ENCODE measurements around the gene MATN1. TPM values are rescaled to one million over a fixed set of nuclear protein-coding genes. Genes with fewer than 3 reads are reported as not detected.

Gene MATN1
- total and polyA plus RNA-seq, 4 experiments from 2014 or later = 0.12 to 1.2 (median 0.53) TPM; not detected in 1

DNA sequence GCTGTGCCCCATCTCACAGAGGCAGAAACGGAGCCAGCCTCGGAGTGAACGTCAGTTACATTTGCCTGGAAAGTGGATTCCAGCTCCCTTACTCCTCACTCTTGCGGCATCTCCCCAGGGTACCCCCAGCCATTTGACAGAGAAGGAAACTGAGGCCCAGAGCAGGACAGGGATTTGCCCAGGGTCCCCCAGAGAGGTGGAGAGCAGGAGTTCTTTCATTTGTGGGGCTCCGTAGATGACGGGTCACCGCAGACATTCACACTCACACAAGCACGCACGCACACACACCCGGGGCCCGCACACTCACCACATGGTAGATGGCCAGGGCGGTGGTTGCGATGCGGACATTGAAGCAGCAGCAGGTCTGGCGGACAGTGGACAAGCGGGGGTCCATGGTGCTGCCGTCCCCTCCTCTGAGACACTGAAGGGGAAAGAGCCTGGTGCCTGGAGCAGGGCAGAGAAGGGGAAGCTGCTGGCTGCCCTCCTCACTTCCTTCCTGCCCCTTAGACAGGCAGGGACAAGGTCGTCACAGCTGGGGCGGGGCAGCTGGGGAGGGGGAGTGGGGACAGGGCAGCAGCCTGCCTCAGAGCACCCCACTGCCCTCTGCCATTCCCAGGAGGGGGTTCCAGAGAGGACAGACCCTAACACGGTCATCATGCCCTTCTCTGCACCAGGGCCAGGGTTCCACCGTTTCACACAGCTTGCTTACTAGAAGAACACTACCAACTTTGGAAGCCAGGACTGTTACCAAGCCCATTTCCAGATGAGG lies 34.2 kb upstream of the MATN1 start, which contains the start of gene LAPTM5:
LAPTM5 (minus strand) TSS at position 423 of the 769 bp plus-strand sequence; CDS start at position 394, 29 bp downstream.
- intact Hi-C loops (cut with micrococcal nuclease) = loop anchor here (5.0 to 10.0 kb wide), 2 partner anchors 307 to 1185 kb away; partner anchors contain the start of gene PUM1
- Histone ChIP-seq H3K27me3 (ENCODE audit: insufficient read depth, low read length) (no peaks in the 10 kb centered on the region), H3K9me3 (ENCODE audit: control insufficient read depth in 1 of 2, low read length in 2 of 2) (no peaks in the 10 kb centered on the region), H3K4me3 (ENCODE audit: low read length in 2 of 2) (peak within 1 kb of the TSS; percentile 96), H3K27ac (ENCODE audit: low read depth, low read length) (peak within 1 kb of the TSS; percentile 92), H3K36me3 (ENCODE audit: insufficient read depth, low read length) (no peaks in the 10 kb centered on the region), H3K4me1 (ENCODE audit: insufficient read depth, low read length) (peaks cover 84% of the 10 kb centered on the region)
- Mint-ChIP-seq H3K27ac (peak within 1 kb of the TSS; percentile 95 to 100 (median 98)), H3K4me1 (peaks cover 53 to 99% (median 66%) of the 10 kb centered on the region in 4 donors), H3K36me3 (peaks cover 19 to 37% of the 10 kb centered on the region in 2 donors), H3K27me3 (no peaks in the 10 kb centered on the region), H3K4me3 (peak within 1 kb of the TSS; percentile 97 to 100 (median 100)), H3K9me3 (peaks cover 0 to 2% (median 0%) of the 10 kb centered on the region in 8 donors)
- DNase-seq = peak; percentile 52 to 80 (median 61)
- POLR2A ChIA-PET (ENCODE audit: partially characterized antibody) = interaction anchor here (1.8 to 22.1 kb wide), 5 partner anchors 9 to 25 kb away, joined by 6 to 1160 read pairs (median 17); partner anchors contain the start of gene MATN1
- CTCF ChIA-PET (ENCODE audit: partially characterized antibody) = interaction anchor here (1.0 to 18.5 kb wide), 7 partner anchors 8 to 37 kb away, joined by 3 to 270 read pairs (median 11); no protein-coding TSS in a partner anchor

DNA sequence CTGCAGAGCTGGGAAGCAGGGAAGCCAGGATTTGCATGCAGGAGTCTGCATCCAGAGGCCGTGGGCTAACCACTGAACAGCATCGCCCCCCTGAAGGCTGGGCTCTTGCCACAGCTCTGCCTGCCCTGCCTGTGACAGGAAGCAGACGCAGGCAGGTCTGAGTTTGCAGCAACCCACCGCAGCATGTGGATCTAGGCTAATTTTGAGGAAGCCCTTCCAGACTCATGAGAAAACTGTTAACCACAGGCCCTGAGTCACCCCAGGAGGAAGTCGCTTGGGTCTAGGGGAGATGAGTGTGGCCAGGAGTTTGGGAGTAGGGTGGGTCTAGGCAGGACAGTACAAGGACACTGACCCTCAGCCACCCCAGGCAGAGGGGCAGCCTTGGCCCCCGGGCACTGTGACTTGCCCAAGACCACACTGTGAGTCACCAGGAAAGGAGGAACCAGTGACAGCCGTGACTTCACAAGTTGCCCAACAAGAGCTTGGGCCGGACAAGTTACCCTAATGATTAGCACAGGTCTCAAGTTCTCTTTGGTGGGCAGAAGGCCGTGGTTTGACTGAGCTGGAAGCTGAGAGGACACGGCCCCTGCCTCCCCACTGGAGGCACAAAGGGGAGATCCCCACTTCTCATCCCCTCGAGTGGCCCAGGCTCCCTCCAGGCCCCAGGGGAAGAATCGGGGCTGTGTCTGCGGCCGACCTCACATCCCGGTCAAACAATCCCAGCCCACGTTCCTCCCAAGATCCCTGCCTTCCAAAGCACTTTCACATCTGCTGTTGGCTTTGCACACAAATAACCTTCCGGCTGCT lies 33.4 kb upstream of the MATN1 start:
- Mint-ChIP-seq H3K27ac (peak overlapping the region; percentile 95 to 100 (median 98)), H3K4me1 (peaks cover 57 to 100% (median 68%) of the 10 kb centered on the region in 4 donors), H3K36me3 (peaks cover 23 to 44% of the 10 kb centered on the region in 2 donors), H3K9me3 (peaks cover 0 to 4% (median 0%) of the 10 kb centered on the region in 8 donors), H3K4me3 (peak overlapping the region; percentile 97 to 100 (median 100)), H3K27me3 (no peaks in the 10 kb centered on the region)
- Histone ChIP-seq H3K36me3 (ENCODE audit: insufficient read depth, low read length) (peaks cover 3% of the 10 kb centered on the region), H3K4me1 (ENCODE audit: insufficient read depth, low read length) (peaks cover 84% of the 10 kb centered on the region), H3K27me3 (ENCODE audit: insufficient read depth, low read length) (no peaks in the 10 kb centered on the region), H3K9me3 (ENCODE audit: control insufficient read depth in 1 of 2, low read length in 2 of 2) (no peaks in the 10 kb centered on the region), H3K4me3 (ENCODE audit: low read length in 2 of 2) (peak overlapping the region; percentile 96), H3K27ac (ENCODE audit: low read depth, low read length) (peak overlapping the region; percentile 92)
- peak; percentile 69 to 94 (median 75) for DNase-seq
- intact Hi-C loops (cut with micrococcal nuclease) = loop anchor here (1.0 to 10.0 kb wide), 4 partner anchors 13 to 1186 kb away; partner anchors contain the start of gene PUM1
- CTCF ChIA-PET (ENCODE audit: partially characterized antibody) = interaction anchor here (1.9 to 18.5 kb wide), 4 partner anchors 8 to 37 kb away, joined by 7 to 270 read pairs (median 103); no protein-coding TSS in a partner anchor
- POLR2A ChIA-PET (ENCODE audit: partially characterized antibody) = interaction anchor here (2.2 to 22.1 kb wide), 5 partner anchors 10 to 26 kb away, joined by 7 to 1160 read pairs (median 17); partner anchors contain the start of gene MATN1

DNA sequence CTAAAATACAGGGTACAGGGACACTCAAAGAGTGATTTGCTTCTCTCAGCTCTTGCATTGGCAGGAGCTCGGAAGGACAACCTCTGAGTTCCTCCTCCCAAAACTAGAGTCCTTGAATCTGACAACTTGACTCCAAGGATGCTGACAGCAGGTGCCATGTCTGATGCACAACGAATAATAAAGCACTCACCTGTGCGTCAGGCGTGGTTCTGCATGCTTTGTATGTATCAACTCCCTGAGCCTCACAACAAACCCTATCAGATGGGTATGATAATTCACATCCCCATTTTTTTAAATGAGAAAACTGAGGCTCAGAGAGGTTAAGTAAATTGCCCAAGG lies 32.8 kb upstream of the MATN1 start:
- Mint-ChIP-seq H3K9me3 (peaks cover 0 to 4% (median 0%) of the 10 kb centered on the region in 8 donors), H3K4me1 (peaks cover 53 to 100% (median 68%) of the 10 kb centered on the region in 4 donors), H3K27ac (peak overlapping the region; percentile 95 to 100 (median 98)), H3K4me3 (peak overlapping the region; percentile 97 to 100 (median 100)), H3K36me3 (peaks cover 23 to 45% of the 10 kb centered on the region in 2 donors), H3K27me3 (no peaks in the 10 kb centered on the region)
- no peak for DNase-seq
- H3K4me1 ChIP-seq (ENCODE audit: insufficient read depth, low read length) = peaks cover 84% of the 10 kb centered on the region
- peak overlapping the region; percentile 92 for H3K27ac ChIP-seq (ENCODE audit: low read depth, low read length)
- no peaks in the 10 kb centered on the region for H3K9me3 ChIP-seq (ENCODE audit: control insufficient read depth in 1 of 2, low read length in 2 of 2)
- no peaks in the 10 kb centered on the region for H3K27me3 ChIP-seq (ENCODE audit: insufficient read depth, low read length)
- intact Hi-C loops (cut with micrococcal nuclease) = loop anchor here (1.0 to 10.0 kb wide), 4 partner anchors 13 to 1186 kb away; partner anchors contain the start of gene PUM1
- peaks cover 4% of the 10 kb centered on the region for H3K36me3 ChIP-seq (ENCODE audit: insufficient read depth, low read length)
- ChIA-PET CTCF (ENCODE audit: partially characterized antibody) (interaction anchor here (1.5 to 18.5 kb wide), 5 partner anchors 8 to 36 kb away, joined by 3 to 270 read pairs (median 95); no protein-coding TSS in a partner anchor), POLR2A (ENCODE audit: partially characterized antibody) (interaction anchor here (2.2 to 22.1 kb wide), 4 partner anchors 11 to 26 kb away, joined by 7 to 1160 read pairs (median 19); partner anchors contain the start of gene MATN1)
- H3K4me3 ChIP-seq (ENCODE audit: low read length in 2 of 2) = peak overlapping the region; percentile 96

DNA sequence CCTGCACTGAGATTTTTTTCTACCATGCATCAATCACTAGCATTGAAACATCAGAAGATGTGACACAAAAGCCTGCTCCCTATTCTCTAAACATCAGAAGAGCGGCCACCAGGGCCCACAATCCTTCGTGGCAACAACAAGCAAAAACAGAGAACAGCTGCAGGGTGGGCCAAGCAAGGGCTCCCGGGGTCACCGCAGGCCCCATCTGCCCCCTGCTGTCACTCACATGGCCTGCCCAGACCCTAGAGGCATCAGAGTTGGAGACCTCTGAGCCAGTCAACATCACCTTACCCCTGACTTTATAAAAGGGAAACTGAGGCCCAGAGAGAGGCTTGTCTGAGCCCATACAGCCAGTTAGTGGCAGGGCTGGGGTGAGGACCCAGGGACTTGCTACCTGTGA lies 32.4 kb upstream of the MATN1 start:
- Histone ChIP-seq H3K4me1 (ENCODE audit: insufficient read depth, low read length) (peaks cover 84% of the 10 kb centered on the region), H3K36me3 (ENCODE audit: insufficient read depth, low read length) (peaks cover 4% of the 10 kb centered on the region), H3K27me3 (ENCODE audit: insufficient read depth, low read length) (no peaks in the 10 kb centered on the region), H3K4me3 (ENCODE audit: low read length in 2 of 2) (peak overlapping the region; percentile 96), H3K27ac (ENCODE audit: low read depth, low read length) (peak overlapping the region; percentile 92), H3K9me3 (ENCODE audit: control insufficient read depth in 1 of 2, low read length in 2 of 2) (no peaks in the 10 kb centered on the region)
- Mint-ChIP-seq H3K36me3 (peaks cover 23 to 45% of the 10 kb centered on the region in 2 donors), H3K9me3 (peaks cover 0 to 4% (median 0%) of the 10 kb centered on the region in 8 donors), H3K4me3 (peak overlapping the region; percentile 97 to 100 (median 100)), H3K27me3 (no peaks in the 10 kb centered on the region), H3K4me1 (peaks cover 50 to 100% (median 67%) of the 10 kb centered on the region in 4 donors), H3K27ac (peak overlapping the region; percentile 95 to 100 (median 98))
- intact Hi-C loops (cut with micrococcal nuclease) = loop anchor here (1.0 to 10.0 kb wide), 4 partner anchors 12 to 1187 kb away; partner anchors contain the start of gene PUM1
- no peak for DNase-seq
- ChIA-PET POLR2A (ENCODE audit: partially characterized antibody) (interaction anchor here (0.9 to 22.1 kb wide), 6 partner anchors 7 to 27 kb away, joined by 3 to 1160 read pairs (median 12); partner anchors contain the start of gene MATN1), CTCF (ENCODE audit: partially characterized antibody) (interaction anchor here (1.5 to 18.5 kb wide), 4 partner anchors 12 to 36 kb away, joined by 3 to 270 read pairs (median 103); no protein-coding TSS in a partner anchor)

DNA sequence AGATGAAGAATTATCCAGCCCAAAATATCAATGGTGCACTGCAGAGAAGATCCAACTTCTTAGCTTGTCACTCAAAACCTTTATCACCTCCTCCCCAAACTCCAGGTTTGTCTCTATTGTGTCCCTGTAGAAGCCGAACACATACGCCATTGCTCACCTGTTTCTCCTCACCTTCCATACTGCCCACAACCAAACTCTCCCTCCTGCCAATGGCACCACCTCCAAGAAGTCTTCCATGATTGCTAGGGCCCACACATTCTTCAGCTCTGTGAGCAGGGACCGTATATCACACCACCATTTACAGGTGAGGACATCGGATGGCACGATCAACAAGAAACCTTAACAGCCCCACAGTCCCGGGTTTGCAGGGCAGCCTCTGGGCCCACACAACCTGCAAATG lies 31.9 kb upstream of the MATN1 start:
- peaks cover 84% of the 10 kb centered on the region for H3K4me1 ChIP-seq (ENCODE audit: insufficient read depth, low read length)

DNA sequence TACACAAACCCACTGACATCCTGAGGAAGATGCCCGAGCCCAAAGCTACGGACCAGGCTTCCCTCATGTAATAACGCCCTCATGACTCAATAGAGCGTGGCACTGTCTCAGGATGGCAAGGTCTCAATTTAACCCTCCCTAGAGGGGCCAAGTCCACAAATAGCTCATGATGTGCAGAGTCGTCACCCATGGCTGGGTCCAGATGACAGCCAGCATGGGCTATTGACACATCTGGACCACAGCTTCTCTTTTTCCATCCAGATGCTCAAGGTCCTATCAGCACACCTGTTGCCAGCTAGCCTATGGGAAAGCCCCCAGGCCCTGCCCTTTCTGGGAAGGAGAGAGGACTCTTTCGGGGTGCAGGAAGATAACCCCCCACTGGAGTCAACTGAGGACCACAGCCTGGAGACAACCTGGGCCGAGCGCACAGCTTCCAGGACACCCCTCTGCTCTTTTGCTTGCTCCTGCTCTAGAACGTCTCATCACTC lies 31.3 kb upstream of the MATN1 start:
- Histone ChIP-seq H3K27ac (ENCODE audit: low read depth, low read length) (peak overlapping the region; percentile 92), H3K4me1 (ENCODE audit: insufficient read depth, low read length) (peaks cover 84% of the 10 kb centered on the region), H3K27me3 (ENCODE audit: insufficient read depth, low read length) (no peaks in the 10 kb centered on the region), H3K4me3 (ENCODE audit: low read length in 2 of 2) (peak overlapping the region; percentile 96), H3K36me3 (ENCODE audit: insufficient read depth, low read length) (peaks cover 4% of the 10 kb centered on the region), H3K9me3 (ENCODE audit: control insufficient read depth in 1 of 2, low read length in 2 of 2) (no peaks in the 10 kb centered on the region)
- peaks cover 0 to 4% (median 0%) of the 10 kb centered on the region in 8 donors for H3K9me3 Mint-ChIP-seq
- intact Hi-C loops (cut with micrococcal nuclease) = loop anchor here (5.0 to 10.0 kb wide), 2 partner anchors 310 to 1188 kb away; partner anchors contain the start of gene PUM1
- peaks cover 27 to 49% of the 10 kb centered on the region in 2 donors for H3K36me3 Mint-ChIP-seq
- H3K4me3 Mint-ChIP-seq = peak overlapping the region; percentile 97 to 100 (median 100)
- DNase-seq = peak in 1 of 5 donors; percentile 63
- CTCF ChIA-PET (ENCODE audit: partially characterized antibody) = interaction anchor here (1.5 to 18.5 kb wide), 4 partner anchors 11 to 35 kb away, joined by 3 to 270 read pairs (median 103); no protein-coding TSS in a partner anchor
- POLR2A ChIA-PET (ENCODE audit: partially characterized antibody) = interaction anchor here (0.9 to 22.1 kb wide), 4 partner anchors 8 to 24 kb away, joined by 3 to 1160 read pairs (median 6); partner anchors contain the start of gene MATN1
- peaks cover 51 to 100% (median 67%) of the 10 kb centered on the region in 4 donors for H3K4me1 Mint-ChIP-seq
- H3K27ac Mint-ChIP-seq = peak overlapping the region; percentile 95 to 100 (median 98)
- H3K27me3 Mint-ChIP-seq = no peaks in the 10 kb centered on the region

More for the DNA sequence above, 31.9 kb upstream of the MATN1 start:
- no peaks in the 10 kb centered on the region for H3K9me3 ChIP-seq (ENCODE audit: control insufficient read depth in 1 of 2, low read length in 2 of 2)
- H3K27ac Mint-ChIP-seq = peak overlapping the region; percentile 95 to 100 (median 98)
- ChIA-PET CTCF (ENCODE audit: partially characterized antibody) (interaction anchor here (1.5 to 18.5 kb wide), 4 partner anchors 11 to 35 kb away, joined by 3 to 270 read pairs (median 103); no protein-coding TSS in a partner anchor), POLR2A (ENCODE audit: partially characterized antibody) (interaction anchor here (0.9 to 22.1 kb wide), 5 partner anchors 8 to 27 kb away, joined by 3 to 1160 read pairs (median 7); partner anchors contain the start of gene MATN1)
- peak overlapping the region; percentile 96 for H3K4me3 ChIP-seq (ENCODE audit: low read length in 2 of 2)
- peaks cover 0 to 4% (median 0%) of the 10 kb centered on the region in 8 donors for H3K9me3 Mint-ChIP-seq
- peaks cover 23 to 45% of the 10 kb centered on the region in 2 donors for H3K36me3 Mint-ChIP-seq
- peak overlapping the region; percentile 97 to 100 (median 100) for H3K4me3 Mint-ChIP-seq
- H3K27me3 ChIP-seq (ENCODE audit: insufficient read depth, low read length) = no peaks in the 10 kb centered on the region
- H3K36me3 ChIP-seq (ENCODE audit: insufficient read depth, low read length) = peaks cover 4% of the 10 kb centered on the region
- H3K27ac ChIP-seq (ENCODE audit: low read depth, low read length) = peak overlapping the region; percentile 92
- DNase-seq = no peak
- intact Hi-C loops (cut with micrococcal nuclease) = loop anchor here (5.0 to 10.0 kb wide), 2 partner anchors 309 to 1187 kb away; partner anchors contain the start of gene PUM1
- H3K4me1 Mint-ChIP-seq = peaks cover 52 to 100% (median 67%) of the 10 kb centered on the region in 4 donors
- no peaks in the 10 kb centered on the region for H3K27me3 Mint-ChIP-seq
